Cerebellar nuclear complex (tissue), 1 donor: Measurements from ENCODE around the gene FOXE3.

Experiments
- DNase-seq, 2 experiments: peaks; one replicate each; lab custom pipeline; 2025; lab: John Stamatoyannopoulos, UW

Gene FOXE3

GRCh38 chr1:47435506-47436303 is 19.6 kb downstream of the FOXE3 start:
- DNase-seq = no peak

GRCh38 chr1:47436304-47436978 is 20.4 kb downstream of the FOXE3 start:
- DNase-seq = no peak

GRCh38 chr1:47436979-47437446 is 20.9 kb downstream of the FOXE3 start:
- DNase-seq = no peak

- DNase-seq = no peak
These were observed 21.5 kb downstream of the FOXE3 start, which contains the start of gene FOXD2 for GRCh38 chr1:47437447-47438164. FOXD2 (plus strand) TSS chr1:47438044; CDS start chr1:47438136, 92 bp downstream.

GRCh38 chr1:47438165-47439016 is 22.3 kb downstream of the FOXE3 start:
- DNase-seq = no peak

- DNase-seq = no peak
These were observed 23.1 kb downstream of the FOXE3 start for GRCh38 chr1:47439017-47439818.

GRCh38 chr1:47439819-47440598 is 23.9 kb downstream of the FOXE3 start:
- DNase-seq = no peak

GRCh38 chr1:47440599-47441081 is 24.6 kb downstream of the FOXE3 start:
- no peak for DNase-seq

- DNase-seq = no peak
These were observed 25.5 kb downstream of the FOXE3 start for GRCh38 chr1:47441450-47442106.

- no peak for DNase-seq
These were observed 26.1 kb downstream of the FOXE3 start for GRCh38 chr1:47442202-47442601.

GRCh38 chr1:47442842-47443529 is 26.9 kb downstream of the FOXE3 start:
- no peak for DNase-seq

GRCh38 chr1:47443530-47444296 is 27.6 kb downstream of the FOXE3 start:
- no peak for DNase-seq

GRCh38 chr1:47444297-47444561 is 28.1 kb downstream of the FOXE3 start:
- DNase-seq = no peak

GRCh38 chr1:47444562-47445465 is 28.7 kb downstream of the FOXE3 start:
- DNase-seq = no peak

GRCh38 chr1:47445823-47446550 is 29.9 kb downstream of the FOXE3 start:
- no peak for DNase-seq

GRCh38 chr1:47448462-47449222 is 32.6 kb downstream of the FOXE3 start:
- no peak for DNase-seq
